Measurements from ENCODE around the gene LYZL4. TPM values are rescaled to one million over a fixed set of nuclear protein-coding genes. Genes with fewer than 3 reads are reported as not detected.
A peak's percentile ranks its signal among the peaks of the same experiment; 100 is the strongest.

LYZL4 gene
- total RNA-seq, 6 donors from 2014 or later: not detected

DNA sequence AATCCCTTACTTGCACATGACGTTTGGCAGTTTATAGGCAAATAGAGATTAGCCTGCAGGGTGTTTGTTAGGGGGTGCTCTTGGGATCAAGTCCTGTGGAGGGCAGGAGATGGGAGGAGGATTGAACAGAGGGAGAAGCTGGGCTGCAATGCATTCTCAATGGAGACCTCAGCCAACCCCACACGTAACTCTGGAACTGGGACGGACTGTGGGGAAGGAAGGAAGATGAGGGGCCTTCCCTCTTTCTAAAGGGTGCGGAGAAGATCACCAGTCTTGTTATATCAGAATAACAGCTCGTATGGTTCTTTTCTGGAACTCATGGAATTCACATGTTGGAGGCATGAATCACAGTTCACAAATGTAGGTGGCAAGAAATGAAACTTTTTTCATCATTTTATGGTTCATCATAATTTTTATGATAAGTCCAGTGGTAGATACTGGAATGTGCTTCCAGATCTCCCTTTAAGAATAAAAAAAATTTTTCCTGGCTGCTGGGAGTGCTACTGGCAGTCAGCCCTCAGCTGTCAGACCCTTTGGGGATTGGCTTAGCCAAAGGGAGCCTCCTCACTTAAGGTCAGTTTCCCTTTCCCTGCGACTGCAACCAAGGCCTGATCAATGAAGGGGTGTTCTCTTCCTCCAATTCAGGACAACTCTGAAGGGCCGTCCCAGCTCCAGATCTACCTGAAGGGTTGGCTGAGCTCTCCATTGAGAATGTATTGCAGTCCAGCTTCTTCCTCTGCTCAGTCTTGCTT, 20.5 kb upstream of the LYZL4 start:
- Histone ChIP-seq H3K27me3 (no peaks in the 10 kb centered on the region), H3K27ac (no peak overlapping the region), H3K4me3 (no peak overlapping the region), H3K4me1 (no peaks in the 10 kb centered on the region), H3K9me3 (peaks cover 9 to 21% (median 12%) of the 10 kb centered on the region in 4 donors), H3K36me3 (no peaks in the 10 kb centered on the region)
- no peak for DNase-seq
- no peak for TF ChIP-seq POLR2AphosphoS5 (IDR thresholded peaks at IDR 0.05)
- no peak for TF ChIP-seq POLR2A (IDR thresholded peaks at IDR 0.05)
- no peak for TF ChIP-seq CTCF (IDR thresholded peaks at IDR 0.05)
- no peak for TF ChIP-seq EP300 (IDR thresholded peaks at IDR 0.05)
- no peak for ATAC-seq (ENCODE audit: low FRiP score in 2 of 2)
- 66 to 75% methylated on average over 7 of the region's 7 CpGs for WGBS, 2 donors

- Histone ChIP-seq H3K4me1 (no peaks in the 10 kb centered on the region), H3K9me3 (peaks cover 9 to 21% (median 12%) of the 10 kb centered on the region in 4 donors), H3K4me3 (no peak overlapping the region), H3K27ac (no peak overlapping the region), H3K27me3 (no peaks in the 10 kb centered on the region), H3K36me3 (no peaks in the 10 kb centered on the region)
- DNase-seq (no peak), ATAC-seq (ENCODE audit: low FRiP score in 2 of 2) (no peak)
- no peak for TF ChIP-seq POLR2AphosphoS5 (IDR thresholded peaks at IDR 0.05)
- TF ChIP-seq EP300 (IDR thresholded peaks at IDR 0.05): no peak
- TF ChIP-seq POLR2A (IDR thresholded peaks at IDR 0.05): no peak
- TF ChIP-seq CTCF (IDR thresholded peaks at IDR 0.05): no peak
- 53 to 62% methylated on average over 2 of the region's 2 CpGs for whole genome bisulfite sequencing, 2 donors
Measured at GRCh38 chr3:42428830-42429229, 18.4 kb upstream of the LYZL4 start.

DNA sequence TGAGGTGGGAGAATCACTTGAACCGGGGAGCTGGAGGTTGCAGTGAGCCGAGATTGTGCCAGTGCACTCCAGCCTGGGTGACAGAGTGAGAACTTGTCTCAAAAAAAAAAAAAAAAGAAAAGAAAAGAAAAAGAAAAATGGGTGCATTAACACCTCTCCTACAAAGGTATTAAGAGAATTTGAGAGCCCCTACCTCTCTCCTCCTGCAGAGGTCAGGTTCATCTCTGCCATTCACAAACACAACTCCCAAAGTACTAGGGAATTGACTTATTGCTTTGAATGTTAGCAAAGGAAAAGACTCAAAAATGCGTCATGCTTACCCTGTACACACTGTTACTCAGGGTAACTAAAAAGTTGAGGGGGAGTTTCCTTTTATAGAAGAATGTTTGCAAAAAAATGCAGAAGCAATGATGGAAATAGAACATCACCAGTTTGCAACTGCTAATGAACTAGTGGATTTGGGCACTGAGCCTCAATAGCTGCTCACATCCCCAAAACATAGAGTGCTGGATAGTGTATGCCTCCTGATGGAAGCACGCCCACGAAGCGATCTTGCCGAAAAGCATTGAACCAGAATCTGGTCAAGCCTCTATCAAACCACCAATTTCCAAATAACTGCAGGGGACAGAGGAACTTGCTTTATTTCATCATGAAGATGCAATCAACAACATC, 15.5 kb upstream of the LYZL4 start:
- 75 to 89% methylated on average over 7 of the region's 7 CpGs for WGBS, 2 donors
- no peak for TF ChIP-seq EP300 (IDR thresholded peaks at IDR 0.05)
- no peaks in the 10 kb centered on the region for H3K27me3 ChIP-seq
- H3K4me1 ChIP-seq: no peaks in the 10 kb centered on the region
- no peaks in the 10 kb centered on the region for H3K9me3 ChIP-seq
- DNase-seq: no peak
- H3K27ac ChIP-seq: no peak overlapping the region
- ATAC-seq (ENCODE audit: low FRiP score in 2 of 2): no peak
- no peak overlapping the region for H3K4me3 ChIP-seq
- H3K36me3 ChIP-seq: no peaks in the 10 kb centered on the region

DNA sequence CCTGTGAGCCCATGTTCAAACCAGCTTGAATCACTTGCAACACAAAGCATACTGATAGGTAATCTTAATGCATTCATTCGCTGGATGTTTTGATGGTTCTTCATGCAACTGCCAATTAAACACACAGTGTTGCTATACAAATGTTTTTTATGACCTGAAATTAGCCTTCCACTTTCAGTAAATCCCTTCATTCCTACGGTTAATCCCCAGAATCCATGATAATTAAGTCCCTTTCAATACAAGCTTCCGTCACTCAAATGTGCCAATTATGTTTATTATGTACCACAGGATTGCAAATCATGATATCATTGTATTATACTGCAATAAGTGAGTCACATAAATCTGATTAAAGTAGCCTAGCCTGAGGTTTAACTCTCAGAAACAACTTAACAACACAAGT, 14.5 kb upstream of the LYZL4 start:
- TF ChIP-seq EP300 (IDR thresholded peaks at IDR 0.05): no peak
- TF ChIP-seq POLR2AphosphoS5 (IDR thresholded peaks at IDR 0.05): no peak
- TF ChIP-seq CTCF (IDR thresholded peaks at IDR 0.05): no peak
- no peak for TF ChIP-seq POLR2A (IDR thresholded peaks at IDR 0.05)
- no peaks in the 10 kb centered on the region for H3K4me1 ChIP-seq
- ATAC-seq (ENCODE audit: low FRiP score in 2 of 2) (no peak), DNase-seq (no peak)
- no peak overlapping the region for H3K27ac ChIP-seq
- H3K36me3 ChIP-seq: no peaks in the 10 kb centered on the region
- no peak overlapping the region for H3K4me3 ChIP-seq
- 83 to 85% methylated on average over 3 of the region's 3 CpGs for WGBS, 2 donors
- H3K27me3 ChIP-seq: no peaks in the 10 kb centered on the region
- H3K9me3 ChIP-seq: no peaks in the 10 kb centered on the region

- DNase-seq: peak in 1 of 2 donors; percentile 41
- Histone ChIP-seq H3K4me3 (no peak overlapping the region), H3K4me1 (no peaks in the 10 kb centered on the region), H3K27ac (no peak overlapping the region), H3K36me3 (no peaks in the 10 kb centered on the region), H3K9me3 (no peaks in the 10 kb centered on the region), H3K27me3 (no peaks in the 10 kb centered on the region)
- no peak for ATAC-seq (ENCODE audit: low FRiP score in 2 of 2)
- WGBS, 2 donors: 85 to 86% methylated on average over 20 of the region's 20 CpGs
- TF ChIP-seq EP300 (IDR thresholded peaks at IDR 0.05): no peak
- no peak for TF ChIP-seq POLR2A (IDR thresholded peaks at IDR 0.05)
- TF ChIP-seq CTCF (IDR thresholded peaks at IDR 0.05): no peak
- TF ChIP-seq POLR2AphosphoS5 (IDR thresholded peaks at IDR 0.05): no peak
Measured at GRCh38 chr3:42421818-42422796, 11.7 kb upstream of the LYZL4 start.
